Measurements from ENCODE around the gene EXOC5. TPM values are rescaled to one million over a fixed set of nuclear protein-coding genes. Genes with fewer than 3 reads are reported as not detected.

EXOC5 gene
- total RNA-seq, 3 donors from 2014 or later (not counting 1 experiment from before 2014, with no cell fraction given) = 37.1 to 42.0 (median 41.7) TPM

- ATAC-seq (no peak), DNase-seq (peak in 1 of 2 donors; percentile 37)
- no peak overlapping the region for H3K4me3 ChIP-seq (ENCODE audit: low read length)
- Mint-ChIP-seq H3K4me3 (no peak overlapping the region), H3K27me3 (ENCODE audit: low read depth in 2 of 2) (no peaks in the 10 kb centered on the region), H3K9me3 (no peaks in the 10 kb centered on the region), H3K27ac (no peak overlapping the region), H3K36me3 (peaks cover under 1% of the 10 kb centered on the region), H3K4me1 (no peaks in the 10 kb centered on the region)
- intact Hi-C loops (cut with micrococcal nuclease) = no loop called here
- H3K27ac ChIP-seq (ENCODE audit: low read length) = no peak overlapping the region
- peaks cover 18% of the 10 kb centered on the region for H3K36me3 ChIP-seq (ENCODE audit: control insufficient read depth, insufficient read depth, low read length)
- H3K27me3 ChIP-seq (ENCODE audit: control insufficient read depth, insufficient read depth, low read length) = no peaks in the 10 kb centered on the region
- H3K9me3 ChIP-seq (ENCODE audit: control insufficient read depth, insufficient read depth, low read length) = no peaks in the 10 kb centered on the region
- peak; percentile 54 for TF ChIP-seq CTCF (IDR thresholded peaks at IDR 0.05)
- 100% methylated on average over 1 of the region's 1 CpG for WGBS (ENCODE audit: insufficient coverage)
- no peaks in the 10 kb centered on the region for H3K4me1 ChIP-seq (ENCODE audit: control insufficient read depth, insufficient read depth, low read length)
Measured at GRCh38 chr14:57293866-57294837, 25.4 kb upstream of the EXOC5 start.

DNA sequence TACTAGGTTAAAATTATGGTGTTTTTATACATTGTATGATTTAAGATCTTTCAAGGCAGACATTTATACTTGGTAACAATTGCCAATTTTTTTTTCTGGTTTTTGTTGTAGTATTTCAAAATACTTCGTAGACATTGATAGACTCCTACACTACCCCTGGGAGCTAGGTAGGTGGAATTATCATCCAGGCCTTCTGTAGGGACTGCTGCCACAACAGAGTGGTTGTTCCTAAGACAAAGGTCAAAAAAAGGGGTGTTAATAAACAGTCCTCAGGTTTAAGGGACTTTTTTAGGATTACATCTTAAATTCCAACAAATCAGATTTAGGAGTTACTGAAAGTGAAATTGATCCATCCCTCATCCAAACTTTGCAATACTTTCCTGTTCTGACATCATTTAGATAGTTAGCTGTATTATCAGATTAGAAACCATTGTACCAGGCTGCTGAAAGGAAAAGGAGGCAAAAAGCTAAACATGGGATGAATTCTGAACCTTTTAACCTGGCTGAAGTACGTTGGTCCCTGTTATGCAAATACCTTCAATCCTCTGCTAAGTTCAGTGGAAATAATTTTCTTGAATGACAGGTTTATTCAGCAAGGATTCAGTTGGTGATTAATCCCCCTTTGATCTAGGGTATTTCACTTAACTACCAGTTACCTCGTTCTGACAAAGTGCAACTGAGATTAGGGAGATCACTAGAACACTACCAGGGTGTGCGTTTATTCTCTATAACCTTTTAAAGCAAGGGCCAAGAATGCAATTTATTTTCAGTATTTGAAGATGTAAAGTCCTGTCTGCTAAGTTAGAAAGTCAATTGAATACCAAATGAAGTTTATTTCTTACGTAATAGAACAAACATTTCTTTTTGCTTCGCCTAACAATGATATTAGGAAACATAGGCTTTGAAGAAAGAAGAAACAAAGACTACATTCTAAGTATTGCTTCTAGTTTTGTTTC, 23.3 kb upstream of the EXOC5 start:
- H3K36me3 Mint-ChIP-seq = peaks cover 5% of the 10 kb centered on the region
- Histone ChIP-seq H3K9me3 (ENCODE audit: control insufficient read depth, insufficient read depth, low read length) (no peaks in the 10 kb centered on the region), H3K36me3 (ENCODE audit: control insufficient read depth, insufficient read depth, low read length) (peaks cover 30% of the 10 kb centered on the region), H3K4me3 (ENCODE audit: low read length) (no peak overlapping the region), H3K27ac (ENCODE audit: low read length) (no peak overlapping the region), H3K27me3 (ENCODE audit: control insufficient read depth, insufficient read depth, low read length) (no peaks in the 10 kb centered on the region), H3K4me1 (ENCODE audit: control insufficient read depth, insufficient read depth, low read length) (no peaks in the 10 kb centered on the region)
- H3K9me3 Mint-ChIP-seq = no peaks in the 10 kb centered on the region
- 91% methylated on average over 3 of the region's 6 CpGs for WGBS (ENCODE audit: insufficient coverage)
- H3K4me1 Mint-ChIP-seq = no peaks in the 10 kb centered on the region
- no peak for ATAC-seq
- TF ChIP-seq CTCF (IDR thresholded peaks at IDR 0.05) = no peak
- intact Hi-C loops (cut with micrococcal nuclease) = no loop called here
- H3K27ac Mint-ChIP-seq = no peak overlapping the region
- DNase-seq = no peak
- no peak overlapping the region for H3K4me3 Mint-ChIP-seq
- no peaks in the 10 kb centered on the region for H3K27me3 Mint-ChIP-seq (ENCODE audit: low read depth in 2 of 2)

- Histone ChIP-seq H3K36me3 (ENCODE audit: control insufficient read depth, insufficient read depth, low read length) (peaks cover 41% of the 10 kb centered on the region), H3K9me3 (ENCODE audit: control insufficient read depth, insufficient read depth, low read length) (no peaks in the 10 kb centered on the region), H3K27me3 (ENCODE audit: control insufficient read depth, insufficient read depth, low read length) (no peaks in the 10 kb centered on the region), H3K27ac (ENCODE audit: low read length) (no peak overlapping the region), H3K4me3 (ENCODE audit: low read length) (no peak overlapping the region), H3K4me1 (ENCODE audit: control insufficient read depth, insufficient read depth, low read length) (no peaks in the 10 kb centered on the region)
- intact Hi-C loops (cut with micrococcal nuclease) = no loop called here
- no peak for ATAC-seq
- Mint-ChIP-seq H3K9me3 (no peaks in the 10 kb centered on the region), H3K27me3 (ENCODE audit: low read depth in 2 of 2) (no peaks in the 10 kb centered on the region), H3K4me1 (no peaks in the 10 kb centered on the region), H3K27ac (no peak overlapping the region), H3K36me3 (peaks cover 5% of the 10 kb centered on the region), H3K4me3 (no peak overlapping the region)
- no peak for TF ChIP-seq CTCF (IDR thresholded peaks at IDR 0.05)
- 97% methylated on average over 5 of the region's 5 CpGs for WGBS (ENCODE audit: insufficient coverage)
- DNase-seq = no peak
Measured at GRCh38 chr14:57290751-57291150, 22.0 kb upstream of the EXOC5 start.
